NCI-H2196 treated with DMSO at 0.1 percent for 48 hours (cell line): ENCODE results near the gene BTG4.

Experiments
- DNase-seq: peaks from one replicate; lab custom pipeline; 2025; ENCODE audit not compliant: unreplicated experiment; lab: John Stamatoyannopoulos, UW

Gene BTG4

DNA sequence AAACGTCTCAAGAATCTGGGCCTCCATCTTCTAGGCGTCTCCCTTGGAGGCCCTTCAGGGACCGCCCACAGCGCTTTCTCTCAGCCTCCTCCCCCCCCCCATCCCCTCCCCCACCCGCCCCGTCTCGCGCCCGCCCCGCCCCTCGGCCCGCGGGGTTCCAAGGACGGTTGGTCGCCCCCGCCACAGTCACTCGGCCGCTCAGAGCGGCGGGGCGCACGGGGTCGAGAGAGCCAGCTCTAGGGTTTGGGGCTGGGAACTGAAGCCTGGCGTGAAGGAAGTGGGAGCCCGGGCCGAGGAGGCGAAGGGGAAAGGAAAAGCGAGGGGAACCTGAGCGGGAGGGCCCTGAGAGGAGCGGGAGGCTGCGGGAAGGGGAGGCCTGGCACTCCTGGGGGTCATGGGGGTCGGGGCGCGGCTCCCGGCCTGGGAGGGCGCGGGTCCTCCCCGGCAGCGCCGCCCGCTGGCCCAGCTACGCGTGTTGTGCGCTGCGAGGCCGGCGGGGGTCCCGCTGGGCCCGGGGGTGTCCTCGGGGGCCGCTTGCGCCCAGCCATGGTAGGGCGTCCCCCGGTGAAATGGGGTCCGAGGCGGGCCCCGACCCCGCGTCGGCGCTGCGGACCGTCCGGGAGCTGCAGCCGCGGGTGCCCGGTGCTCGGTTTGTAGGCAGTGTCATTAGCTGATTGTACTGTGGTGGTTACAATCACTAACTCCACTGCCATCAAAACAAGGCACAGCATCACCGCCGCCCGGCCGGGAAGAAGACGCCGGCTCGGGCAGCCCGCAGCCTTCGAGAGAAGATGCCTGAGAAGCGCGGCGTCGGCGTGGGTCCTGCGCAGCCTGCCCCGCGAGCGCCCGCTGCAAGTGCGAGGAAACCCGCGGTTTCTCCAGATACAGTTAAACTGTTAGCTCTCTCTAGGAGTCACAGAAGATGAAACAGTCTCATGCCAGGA lies at the start of gene BTG4:
TSS of gene BTG4 (minus strand) at position 91 of the 944 bp plus-strand sequence. CDS start 13,610 bp downstream, outside the sequence.
- DNase-seq: no peak

DNA sequence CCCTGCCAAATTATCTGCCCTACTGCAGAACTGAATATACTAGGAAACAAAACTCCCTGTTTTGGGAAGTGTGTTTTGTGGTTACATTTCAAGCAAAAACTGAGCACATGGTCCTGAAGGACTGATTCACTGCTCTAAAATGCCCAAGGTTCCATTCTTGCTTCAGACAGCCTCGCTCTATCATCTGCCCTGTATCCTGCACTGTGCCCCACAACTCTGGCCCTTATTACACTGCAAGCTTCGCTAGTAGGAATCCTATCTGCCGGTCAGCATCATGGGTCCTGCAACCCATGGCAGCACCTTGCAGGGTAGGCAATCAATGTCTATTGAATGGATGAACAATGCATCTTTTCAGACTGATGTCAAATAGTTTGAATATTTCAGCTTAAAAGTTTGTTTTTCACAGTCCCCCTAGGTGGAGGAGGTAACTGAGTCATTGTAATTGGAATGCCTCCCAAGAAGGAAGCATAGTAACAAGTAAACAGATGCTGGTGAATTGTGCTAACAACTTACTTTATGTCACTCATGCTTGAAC lies 49.7 kb upstream of the BTG4 start:
- no peak for DNase-seq

DNA sequence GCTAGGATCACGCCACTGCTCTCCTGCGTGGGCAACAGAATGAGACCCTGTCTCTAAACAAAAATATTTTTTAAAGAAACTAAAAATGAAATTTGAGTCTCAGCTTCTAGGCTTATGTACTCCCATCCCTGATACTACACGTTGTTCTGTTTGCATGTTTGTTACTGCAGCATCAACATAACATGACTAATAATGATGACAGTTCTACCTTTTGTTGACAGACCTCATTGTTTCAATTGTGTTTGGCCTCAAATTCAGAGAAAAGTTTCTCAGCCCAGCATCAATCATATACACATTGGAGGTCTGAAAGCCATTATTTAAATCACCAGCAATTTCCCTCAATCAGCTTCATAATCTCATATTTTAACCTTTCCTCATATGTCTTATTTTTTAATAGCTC lies 49.1 kb upstream of the BTG4 start:
- DNase-seq: no peak

DNA sequence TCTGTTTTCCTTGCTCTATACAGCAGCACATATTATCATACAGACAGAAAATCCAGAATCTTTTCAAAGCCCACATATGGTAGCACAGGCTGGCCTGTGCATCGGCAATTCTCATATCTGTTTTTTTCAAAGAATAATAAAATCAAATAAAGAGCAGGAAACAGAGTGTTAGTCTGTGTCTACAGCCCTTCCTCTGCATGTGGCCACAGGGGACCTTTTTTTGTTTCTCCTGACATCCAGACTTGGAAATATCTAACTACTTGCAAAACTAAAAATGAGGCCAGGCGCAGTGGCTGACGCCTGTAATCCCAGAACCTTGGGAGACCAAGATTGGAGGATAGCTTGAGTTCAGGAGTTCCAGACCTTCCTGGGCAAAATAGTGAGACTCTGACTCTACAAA lies 48.6 kb upstream of the BTG4 start:
- no peak for DNase-seq

DNA sequence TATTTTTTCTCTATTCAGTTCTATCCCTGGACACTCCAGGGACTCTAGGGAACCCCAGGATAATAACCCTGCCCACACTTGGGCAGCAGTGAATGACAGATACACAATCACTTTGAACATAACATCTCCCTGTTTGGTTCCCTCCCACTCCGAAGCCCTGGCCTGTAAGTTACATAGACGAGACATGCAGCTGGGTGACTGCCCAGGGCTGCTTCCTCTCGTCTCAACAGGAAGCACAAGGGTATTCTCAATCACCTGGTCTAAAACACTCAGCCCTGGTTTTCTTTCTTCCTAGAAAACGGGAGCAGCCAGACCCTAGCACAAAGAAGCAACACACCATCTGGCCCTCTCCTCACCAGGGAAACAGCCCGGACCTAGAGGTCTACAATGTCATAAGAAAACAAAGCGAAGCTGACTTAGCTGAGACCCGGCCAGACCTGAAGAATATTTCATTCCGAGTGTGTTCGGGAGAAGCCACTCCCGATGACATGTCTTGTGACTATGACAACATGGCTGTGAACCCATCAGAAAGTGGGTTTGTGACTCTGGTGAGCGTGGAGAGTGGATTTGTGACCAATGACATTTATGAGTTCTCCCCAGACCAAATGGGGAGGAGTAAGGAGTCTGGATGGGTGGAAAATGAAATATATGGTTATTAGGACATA lies 47.7 kb upstream of the BTG4 start:
- DNase-seq: no peak

DNA sequence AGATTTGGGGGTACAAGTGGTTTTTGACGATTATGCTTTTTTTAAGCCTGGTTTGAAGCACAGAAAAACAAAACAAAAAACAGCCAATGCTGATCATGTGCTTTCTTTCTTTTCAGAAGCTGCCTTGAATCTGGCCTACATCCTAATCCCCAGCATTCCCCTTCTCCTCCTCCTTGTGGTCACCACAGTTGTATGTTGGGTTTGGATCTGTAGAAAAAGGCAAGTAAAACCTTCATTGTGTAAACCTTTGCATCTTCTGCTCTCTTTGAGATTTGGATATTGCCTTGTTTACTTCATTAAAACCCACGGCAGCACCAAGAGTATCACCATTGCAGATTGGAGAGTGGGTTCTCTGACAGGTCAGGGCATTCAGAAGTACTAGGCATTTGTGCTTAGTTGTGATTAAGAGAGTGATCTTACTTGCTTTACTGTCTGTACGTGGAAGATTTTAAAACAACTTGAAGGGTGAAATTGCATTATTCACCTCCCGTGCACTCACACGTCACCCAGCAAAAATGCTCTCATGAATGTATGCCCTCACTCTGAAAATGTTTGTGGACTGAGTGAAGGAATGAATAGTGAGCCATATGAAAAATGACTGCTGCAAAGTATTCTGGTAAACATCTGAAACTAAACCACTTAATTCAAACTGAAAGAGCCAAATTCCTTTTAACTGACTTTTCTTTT lies 45.4 kb upstream of the BTG4 start:
- DNase-seq: no peak

DNA sequence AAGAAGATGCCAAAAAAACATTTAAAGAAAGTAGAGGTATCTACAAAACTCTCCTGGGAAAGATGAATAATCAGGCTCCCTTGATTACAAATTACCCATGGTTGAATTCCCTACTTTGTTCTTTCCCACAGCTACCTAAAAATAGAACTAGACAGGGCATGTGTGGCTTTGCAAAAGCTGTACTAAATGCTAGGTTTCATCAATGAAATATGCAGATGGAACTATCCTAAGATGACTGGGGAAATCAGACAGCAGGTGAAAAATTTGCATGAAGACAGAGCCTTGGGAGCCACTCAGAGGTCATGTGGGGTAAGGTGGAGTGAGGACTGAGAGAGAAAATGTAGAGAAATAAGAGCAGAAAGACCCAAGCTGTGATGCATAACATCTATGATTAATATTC lies 43.1 kb upstream of the BTG4 start:
- DNase-seq: no peak

DNA sequence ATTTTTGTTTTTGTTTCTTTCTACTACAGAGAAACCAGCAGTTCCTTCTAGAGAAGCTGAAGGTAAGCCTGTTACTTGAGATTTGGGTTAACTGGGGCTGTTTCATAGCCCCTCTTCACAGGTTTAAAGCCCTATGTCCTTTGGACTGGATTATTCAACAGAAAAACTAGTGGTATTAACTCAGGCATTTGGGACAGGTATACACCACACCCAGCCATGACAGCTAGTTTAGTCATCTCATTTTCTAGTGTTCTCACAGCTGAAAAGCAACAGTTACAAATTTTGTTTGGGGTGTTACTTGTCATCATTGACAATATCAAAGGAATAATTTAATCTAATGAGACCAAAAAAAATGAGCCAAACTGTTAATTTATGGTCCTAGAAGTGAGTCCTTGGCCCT lies 42.3 kb upstream of the BTG4 start:
- no peak for DNase-seq

DNA sequence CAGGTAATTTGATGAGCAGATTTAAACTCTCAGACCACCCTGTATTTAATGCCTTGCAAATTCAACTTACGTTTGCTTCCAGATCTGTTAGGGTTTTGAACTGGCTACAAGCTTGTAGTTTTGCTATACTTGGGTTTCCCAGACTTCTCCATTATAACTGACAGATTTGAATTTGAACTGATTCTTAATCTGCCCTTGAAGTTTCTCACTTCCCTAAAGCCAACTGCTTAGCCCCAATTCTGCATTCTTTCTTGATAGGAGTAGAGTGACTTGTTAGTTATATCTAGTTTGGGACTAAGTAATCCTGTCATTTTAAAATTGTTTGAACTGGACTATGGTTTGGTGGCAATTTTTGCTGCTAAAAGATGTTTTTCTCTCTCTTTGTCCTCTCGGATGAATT lies 38.1 kb upstream of the BTG4 start:
- DNase-seq: no peak

DNA sequence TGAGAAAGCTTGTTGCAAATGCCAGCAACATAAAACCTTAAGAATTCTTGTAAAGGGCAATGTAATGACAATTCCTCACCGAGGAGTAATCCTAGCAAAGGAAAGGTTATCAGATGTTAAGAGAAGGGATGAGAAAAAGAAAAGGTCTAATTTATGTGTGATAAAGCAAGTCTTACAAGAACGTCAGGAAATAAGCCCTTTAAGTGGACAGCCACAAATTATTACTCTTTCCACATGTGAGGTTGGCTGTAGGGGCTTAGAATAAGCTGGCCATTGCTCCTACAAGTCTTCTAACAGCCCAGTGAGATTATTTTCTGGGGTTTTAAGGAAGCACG lies 37.6 kb upstream of the BTG4 start:
- no peak for DNase-seq

DNA sequence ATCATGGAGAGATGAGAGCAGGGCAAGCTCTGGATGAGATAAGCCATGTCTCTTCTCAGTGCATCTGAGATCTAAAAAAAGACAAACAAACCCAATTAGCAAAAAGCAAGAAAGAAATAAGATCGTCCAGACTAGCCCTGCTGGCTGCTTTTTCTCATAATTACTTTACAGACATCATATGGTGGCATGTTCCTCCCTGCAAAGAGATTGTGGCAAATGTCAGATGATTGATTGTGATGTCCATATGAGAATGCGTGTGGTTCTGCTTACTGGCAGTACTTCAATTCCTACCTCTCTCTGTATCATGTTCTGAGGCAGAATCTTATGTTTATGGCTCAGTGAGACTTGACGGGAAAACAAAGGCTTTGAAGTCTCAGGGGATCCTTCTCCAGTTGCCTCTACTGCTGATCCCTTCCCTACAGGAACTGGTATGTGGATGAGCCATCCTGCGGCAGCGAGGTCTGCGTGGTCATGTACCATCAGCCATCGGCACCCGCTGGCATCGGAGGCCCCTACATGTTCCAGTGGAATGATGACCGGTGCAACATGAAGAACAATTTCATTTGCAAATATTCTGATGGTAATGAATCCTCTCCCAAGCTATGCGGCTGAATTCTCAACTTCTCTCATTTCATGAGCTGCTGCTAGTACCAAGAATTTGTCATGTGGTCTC lies 37.1 kb upstream of the BTG4 start:
- no peak for DNase-seq

DNA sequence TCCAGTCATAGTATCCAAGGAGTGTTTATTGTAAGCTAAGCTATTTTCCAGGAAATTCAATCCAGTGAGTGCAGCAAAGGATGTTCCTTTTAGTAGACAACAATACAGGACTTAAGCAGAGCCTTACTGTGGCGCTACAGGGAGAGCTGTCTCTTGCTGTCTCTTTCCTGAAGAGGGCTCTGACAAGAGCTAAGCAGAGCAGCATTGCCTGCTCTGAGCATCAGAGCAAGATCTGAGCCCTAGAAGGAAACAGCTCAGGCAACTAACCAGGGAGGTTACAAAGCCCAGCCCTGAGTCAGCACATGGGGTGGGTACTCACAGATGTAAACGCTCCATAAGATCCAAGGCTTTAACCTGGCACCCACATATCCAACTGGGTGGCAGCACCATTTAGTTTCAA lies 36.3 kb upstream of the BTG4 start:
- no peak for DNase-seq

DNA sequence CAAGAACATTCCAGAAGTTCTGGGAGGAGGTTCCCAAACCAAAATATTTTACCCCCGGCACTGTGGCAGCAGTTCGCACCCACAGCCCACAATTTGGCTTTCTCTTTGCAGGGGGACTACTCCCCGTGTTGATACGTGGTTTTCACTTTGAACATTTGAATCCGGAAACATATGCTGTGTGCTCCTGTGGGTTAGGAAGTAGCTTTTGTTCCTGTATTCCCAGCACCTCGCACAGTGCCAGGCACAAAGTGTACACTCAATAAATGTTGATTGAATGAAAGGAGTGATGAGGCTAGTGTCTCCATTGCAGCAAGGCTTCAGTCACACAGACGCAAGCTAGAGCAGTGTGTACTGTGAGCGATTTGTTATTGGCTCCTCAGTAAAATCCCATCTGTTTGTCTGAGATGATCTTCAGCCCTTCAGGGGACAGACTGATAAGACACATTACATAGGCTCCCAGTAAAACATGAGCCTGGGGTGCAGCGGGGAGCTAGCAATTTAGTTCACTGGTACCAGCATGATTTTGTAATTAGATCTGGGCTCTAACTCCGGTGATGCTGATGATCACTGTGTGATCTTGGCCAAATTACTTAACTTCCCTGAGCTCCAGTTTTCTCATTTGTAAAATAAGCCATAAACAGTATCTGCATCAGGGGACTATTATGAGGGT lies 30.6 kb upstream of the BTG4 start:
- DNase-seq: no peak

DNA sequence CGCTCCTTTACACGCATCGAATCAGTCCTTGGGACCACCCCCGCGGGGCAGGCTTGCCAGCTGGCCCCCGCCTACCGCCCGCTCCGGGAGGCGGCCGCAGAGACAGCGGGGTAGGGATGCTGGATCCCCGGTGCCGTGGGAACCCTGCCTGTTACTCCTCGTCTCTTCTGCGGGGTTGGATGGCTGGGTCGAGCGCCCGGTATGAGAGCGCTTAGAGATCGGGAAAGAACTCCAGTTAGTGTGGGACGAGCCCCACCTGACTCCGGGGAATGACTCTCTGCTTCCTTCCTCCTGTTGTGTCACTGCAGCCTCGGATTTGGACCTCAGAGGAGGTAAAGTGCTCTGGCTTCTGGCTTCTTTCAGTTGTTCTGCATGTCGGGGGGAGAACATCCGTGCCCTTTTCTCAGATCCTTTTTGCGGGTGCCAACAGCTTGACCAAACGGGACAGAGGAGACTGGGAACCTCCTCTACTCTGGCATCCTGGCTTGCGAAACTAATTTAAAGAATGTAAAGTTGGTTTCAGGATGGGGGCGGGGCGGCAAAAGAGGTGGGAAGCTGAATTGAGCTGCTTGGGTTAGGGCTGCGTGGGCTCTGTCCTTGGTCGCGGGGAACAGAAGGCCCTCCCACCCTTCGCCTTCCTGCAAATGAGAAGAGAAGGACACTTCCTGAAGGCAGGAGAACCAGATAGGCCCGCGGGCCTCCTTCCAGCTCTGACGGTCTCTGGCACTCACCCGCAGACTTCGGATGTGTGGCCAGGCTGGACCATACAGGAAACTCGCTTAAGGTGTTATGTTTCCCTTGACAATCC lies 29.3 kb upstream of the BTG4 start:
- DNase-seq: no peak

DNA sequence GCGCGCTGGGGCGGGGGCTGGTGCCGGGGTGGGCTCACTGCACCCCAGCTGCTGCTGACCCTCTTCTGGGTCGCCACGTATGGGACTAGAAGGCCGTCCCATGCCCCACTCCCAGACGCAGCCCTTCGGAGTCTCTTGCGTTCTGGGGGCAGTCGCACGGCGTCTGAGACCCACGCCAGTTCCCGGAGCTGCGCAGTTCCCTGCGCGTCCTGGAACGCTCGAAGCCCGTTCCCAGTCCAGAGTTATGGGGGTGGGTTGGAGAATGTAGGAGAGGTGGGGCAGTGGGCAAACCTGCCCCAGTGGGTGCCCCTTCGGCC lies 28.7 kb upstream of the BTG4 start:
- DNase-seq: no peak

DNA sequence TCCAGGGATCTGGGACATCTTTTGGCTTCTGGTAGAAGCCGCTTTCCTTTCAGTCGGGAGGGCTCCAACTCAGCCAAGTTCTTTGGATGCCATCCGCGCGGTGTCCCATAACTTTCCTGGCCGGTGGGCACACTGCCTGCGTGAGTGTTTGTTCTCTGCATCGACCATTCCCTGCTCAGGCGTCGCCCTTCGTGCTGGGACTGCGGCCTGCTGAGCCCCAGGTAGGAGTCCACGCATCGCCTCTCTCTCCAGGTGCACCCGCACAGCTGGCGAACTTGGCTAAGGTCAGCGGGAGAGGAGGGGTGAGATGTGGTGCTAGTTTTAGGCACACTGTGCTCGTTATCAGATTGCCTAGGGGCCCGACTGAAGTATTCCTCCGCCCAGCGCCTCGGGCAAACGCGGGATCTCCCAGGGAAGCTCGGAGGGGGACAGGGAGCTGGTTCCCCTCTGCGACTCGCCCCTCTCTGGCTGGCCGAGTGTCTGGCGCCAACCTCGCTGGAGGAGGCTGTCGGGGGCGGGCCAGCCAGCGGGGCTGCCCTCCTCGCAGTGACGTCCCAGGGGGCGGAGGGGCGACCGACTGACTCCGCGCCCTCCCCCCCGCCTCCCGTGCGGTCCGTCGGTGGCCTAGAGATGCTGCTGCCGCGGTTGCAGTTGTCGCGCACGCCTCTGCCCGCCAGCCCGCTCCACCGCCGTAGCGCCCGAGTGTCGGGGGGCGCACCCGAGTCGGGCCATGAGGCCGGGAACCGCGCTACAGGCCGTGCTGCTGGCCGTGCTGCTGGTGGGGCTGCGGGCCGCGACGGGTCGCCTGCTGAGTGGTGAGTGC lies 28.1 kb upstream of the BTG4 start, which contains the start of gene LAYN:
TSS of gene LAYN (plus strand) at position 607 of the 823 bp plus-strand sequence. CDS start at position 731, 124 bp downstream.
- DNase-seq: no peak

DNA sequence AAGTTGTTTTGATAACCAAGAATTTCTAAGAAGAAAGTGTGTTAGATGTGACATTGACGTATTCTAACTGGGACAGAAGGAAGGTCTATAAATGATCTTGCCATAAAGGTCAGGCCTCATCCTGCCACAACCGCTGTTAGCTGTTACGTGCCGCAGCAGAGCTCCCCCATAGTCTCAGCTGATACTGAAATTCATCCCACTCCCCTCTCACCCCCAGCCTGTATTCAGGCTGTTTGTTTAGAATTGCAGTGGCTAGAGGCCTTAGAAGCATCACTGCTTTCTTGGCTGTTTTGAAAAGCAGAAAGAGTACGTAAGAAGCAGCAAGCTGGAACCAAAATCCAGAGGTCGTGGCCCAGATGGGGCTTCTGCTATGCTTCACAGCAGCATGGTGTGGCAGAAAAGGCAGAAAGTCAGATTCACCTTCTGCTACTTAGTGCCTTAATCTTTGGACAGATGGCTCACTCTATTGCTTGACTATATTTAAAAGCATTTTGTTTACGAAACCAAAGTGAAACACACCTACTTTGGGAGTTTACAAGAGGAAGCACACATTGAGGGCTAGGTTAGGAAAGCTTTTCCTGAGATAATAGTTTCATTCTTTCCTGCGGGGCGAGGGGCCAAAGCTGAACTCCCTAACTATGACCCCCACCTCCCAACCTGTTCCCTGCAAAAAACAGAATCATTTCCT lies 27.4 kb upstream of the BTG4 start:
- no peak for DNase-seq

DNA sequence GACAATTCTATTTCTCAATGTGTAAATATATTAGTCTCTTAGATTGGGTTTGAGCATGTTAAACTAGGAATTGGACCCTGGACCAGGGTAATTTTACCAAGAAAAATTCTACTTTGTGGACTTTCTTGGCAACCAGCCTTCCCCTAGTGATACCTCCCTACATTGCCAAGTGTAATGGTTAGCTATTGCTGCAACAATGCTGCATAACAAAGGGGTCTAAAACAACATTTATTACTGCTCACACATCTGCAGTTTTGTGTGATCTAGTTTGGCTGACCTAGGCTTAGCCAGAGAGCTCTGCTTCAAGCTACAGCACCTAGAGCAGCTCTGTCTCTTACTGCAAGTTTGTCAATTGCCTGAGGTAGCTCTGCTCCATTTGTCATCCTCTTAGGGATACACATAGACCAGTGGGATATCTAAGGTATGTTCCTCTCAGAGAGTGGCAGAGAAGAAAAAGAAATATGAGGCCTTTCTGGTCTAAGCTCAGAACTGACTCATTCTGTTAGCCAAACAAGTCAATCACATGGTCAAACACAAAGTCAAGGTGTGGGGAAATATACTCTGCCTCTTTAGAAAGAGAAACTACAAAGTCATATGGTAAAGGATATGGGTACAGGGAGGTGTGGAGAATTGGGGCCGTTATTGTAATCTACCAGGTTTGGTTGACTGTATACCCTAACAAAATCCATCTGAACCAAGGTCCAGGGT lies 26.4 kb upstream of the BTG4 start:
- no peak for DNase-seq
